BE2C (cell line): ENCODE measurements around the gene SLC44A5.
"Not testable (repeated sequence)": the region's sequence is repeated elsewhere in the genome, so short reads cannot be mapped to it uniquely, and the experiment has no call there.

Experiments used
- DNase-seq: peaks from one replicate; pipeline ENCODE4 v3.0.0-alpha.2; 2020
- H3K27me3 ChIP-seq: fragments of 250-450 bp; sonication (Bioruptor Pico); 2 replicates; pipeline ENCODE4 v1.5.1; 2020; ENCODE audit warnings: mild to moderate bottlenecking
- H3K36me3 ChIP-seq: fragments of 250-450 bp; sonication (Bioruptor Pico); 2 replicates; pipeline ENCODE4 v1.5.1; 2020; ENCODE audit warnings: mild to moderate bottlenecking
- H3K4me1 ChIP-seq: fragments of 250-450 bp; sonication (Bioruptor Pico); 2 replicates; pipeline ENCODE4 v1.5.1; 2020
- H3K4me3 ChIP-seq: 2 replicates; pipeline ENCODE4 v1.5.1; 2011; ENCODE audit warnings: low read depth, low read length
- H3K9me3 ChIP-seq: fragments of 250-450 bp; sonication (Bioruptor Pico); 2 replicates; pipeline ENCODE4 v1.5.1; 2020
- TF ChIP-seq, protein P1 (sequence below): IDR thresholded peaks from 2 replicates; pipeline ENCODE4 v1.5.1; 2012; ENCODE audit warnings: mild to moderate bottlenecking, low read depth, low read length

SLC44A5 gene

DNA sequence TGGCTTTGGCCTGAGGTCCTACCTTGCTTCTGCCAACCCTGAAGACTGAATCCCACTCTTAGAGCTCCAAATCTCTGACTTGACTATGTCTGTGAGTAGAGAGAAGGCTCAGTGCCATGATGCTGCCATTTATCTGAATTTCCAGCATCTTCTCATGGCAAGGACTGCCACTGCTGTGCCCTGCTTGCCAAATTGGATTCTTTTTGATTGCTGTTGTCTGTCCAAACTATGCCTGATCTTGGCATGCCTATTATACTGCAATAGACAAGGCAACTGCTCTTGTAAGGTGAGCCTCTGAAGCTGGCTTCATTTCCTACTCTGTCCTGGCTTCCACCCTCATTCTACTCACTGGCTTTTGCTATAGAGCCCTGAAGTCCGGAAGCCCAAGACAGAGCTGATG is 210.2 kb downstream of the SLC44A5 start:
- Histone ChIP-seq H3K27me3 (no peaks in the 10 kb centered on the region), H3K36me3 (no peaks in the 10 kb centered on the region)
- no peak for DNase-seq

DNA sequence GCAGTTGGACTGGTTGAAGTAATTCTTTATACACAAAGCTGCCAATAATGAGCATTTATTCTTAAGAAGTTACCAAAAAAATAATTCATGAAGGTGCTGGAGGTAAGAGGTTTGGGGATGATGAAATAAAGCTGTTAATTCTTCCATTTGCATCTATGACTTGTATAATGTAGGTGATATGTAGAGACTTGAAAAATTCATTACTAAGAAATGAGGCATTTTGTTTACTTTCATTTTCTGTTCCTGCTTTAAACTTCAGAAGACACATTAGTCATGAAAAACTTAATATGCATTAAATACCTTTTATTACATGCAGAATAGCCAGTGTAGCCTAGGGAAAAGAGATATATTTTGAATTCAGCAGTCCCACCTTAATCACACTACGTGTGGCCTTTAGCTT is 214.2 kb downstream of the SLC44A5 start:
- no peak for DNase-seq
- TF ChIP-seq, protein P1, sequence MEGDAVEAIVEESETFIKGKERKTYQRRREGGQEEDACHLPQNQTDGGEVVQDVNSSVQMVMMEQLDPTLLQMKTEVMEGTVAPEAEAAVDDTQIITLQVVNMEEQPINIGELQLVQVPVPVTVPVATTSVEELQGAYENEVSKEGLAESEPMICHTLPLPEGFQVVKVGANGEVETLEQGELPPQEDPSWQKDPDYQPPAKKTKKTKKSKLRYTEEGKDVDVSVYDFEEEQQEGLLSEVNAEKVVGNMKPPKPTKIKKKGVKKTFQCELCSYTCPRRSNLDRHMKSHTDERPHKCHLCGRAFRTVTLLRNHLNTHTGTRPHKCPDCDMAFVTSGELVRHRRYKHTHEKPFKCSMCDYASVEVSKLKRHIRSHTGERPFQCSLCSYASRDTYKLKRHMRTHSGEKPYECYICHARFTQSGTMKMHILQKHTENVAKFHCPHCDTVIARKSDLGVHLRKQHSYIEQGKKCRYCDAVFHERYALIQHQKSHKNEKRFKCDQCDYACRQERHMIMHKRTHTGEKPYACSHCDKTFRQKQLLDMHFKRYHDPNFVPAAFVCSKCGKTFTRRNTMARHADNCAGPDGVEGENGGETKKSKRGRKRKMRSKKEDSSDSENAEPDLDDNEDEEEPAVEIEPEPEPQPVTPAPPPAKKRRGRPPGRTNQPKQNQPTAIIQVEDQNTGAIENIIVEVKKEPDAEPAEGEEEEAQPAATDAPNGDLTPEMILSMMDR: no peak
- no peak overlapping the region for H3K4me3 ChIP-seq
- no peaks in the 10 kb centered on the region for H3K4me1 ChIP-seq
- no peaks in the 10 kb centered on the region for H3K27me3 ChIP-seq
- no peaks in the 10 kb centered on the region for H3K9me3 ChIP-seq
- no peaks in the 10 kb centered on the region for H3K36me3 ChIP-seq

More for the DNA sequence above, 210.2 kb downstream of the SLC44A5 start:
- Histone ChIP-seq H3K4me1 (no peaks in the 10 kb centered on the region), H3K4me3 (no peak overlapping the region), H3K9me3 (no peaks in the 10 kb centered on the region)
- TF ChIP-seq, protein P1: no peak

DNA sequence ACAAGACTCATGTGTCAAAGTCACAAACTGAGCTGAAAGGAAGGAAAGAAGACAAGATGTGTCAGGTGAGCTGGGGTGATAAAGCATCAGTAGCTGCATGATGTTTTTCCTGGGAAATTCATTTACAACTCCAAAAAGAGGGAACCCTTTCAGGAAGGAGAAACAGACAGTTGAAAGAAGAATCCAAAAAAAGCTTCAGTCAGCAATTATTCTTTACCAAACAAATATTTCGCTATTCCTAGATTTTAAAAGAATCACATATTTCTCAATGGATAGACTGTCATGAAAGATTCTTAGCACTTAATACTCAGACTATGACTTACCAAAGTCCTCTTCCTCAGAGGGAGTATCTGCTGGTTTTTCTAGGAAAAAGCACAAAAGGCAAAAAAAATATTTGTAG is 214.7 kb downstream of the SLC44A5 start:
- Histone ChIP-seq H3K4me1 (no peaks in the 10 kb centered on the region), H3K27me3 (no peaks in the 10 kb centered on the region), H3K9me3 (no peaks in the 10 kb centered on the region), H3K36me3 (no peaks in the 10 kb centered on the region), H3K4me3 (no peak overlapping the region)
- DNase-seq: no peak
- TF ChIP-seq, protein P1: no peak

DNA sequence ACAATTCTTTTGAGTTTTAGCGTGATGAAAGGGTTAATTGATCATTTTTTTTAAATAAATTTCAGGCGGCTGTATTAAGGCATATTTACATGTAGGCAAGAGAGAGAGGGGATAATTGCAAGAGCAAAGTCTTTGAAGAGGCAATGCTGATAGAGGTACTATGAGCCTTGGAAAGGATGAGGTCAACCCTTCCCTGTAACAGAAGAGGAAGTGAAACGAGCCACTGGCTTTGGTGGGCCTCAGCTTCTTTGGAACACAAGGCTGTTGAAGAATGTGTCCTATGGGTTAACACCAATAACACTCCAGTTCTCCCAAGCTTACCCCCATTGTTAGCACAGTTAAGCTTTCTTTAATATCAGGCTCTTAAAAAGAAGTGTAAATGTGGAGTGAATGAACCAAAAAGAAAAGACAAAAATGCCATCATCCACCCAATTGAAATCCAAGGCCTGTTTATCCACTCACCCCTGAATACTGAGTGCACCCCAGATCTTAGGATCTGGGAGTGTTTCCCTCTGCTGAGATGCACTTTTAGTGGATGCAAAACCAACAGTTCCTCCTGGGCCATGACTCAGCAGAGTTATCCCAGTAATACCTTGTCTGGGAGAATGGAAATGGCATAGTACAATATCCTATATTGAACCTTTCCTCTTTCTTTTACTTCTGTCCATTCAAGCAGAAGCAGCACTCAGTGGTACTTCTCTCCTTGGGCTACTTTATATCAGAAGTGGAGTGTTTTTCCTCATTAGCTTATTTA is 216.4 kb downstream of the SLC44A5 start:
- no peak for DNase-seq

GRCh38 chr1:75392278-75392677 is 218.6 kb downstream of the SLC44A5 start:
- no peaks in the 10 kb centered on the region for H3K9me3 ChIP-seq
- no peaks in the 10 kb centered on the region for H3K4me1 ChIP-seq
- TF ChIP-seq, protein P1: no peak
- H3K27me3 ChIP-seq: no peaks in the 10 kb centered on the region
- no peak for DNase-seq
- no peak overlapping the region for H3K4me3 ChIP-seq
- H3K36me3 ChIP-seq: no peaks in the 10 kb centered on the region

More for the DNA sequence above, 216.4 kb downstream of the SLC44A5 start:
- Histone ChIP-seq H3K27me3 (no peaks in the 10 kb centered on the region), H3K36me3 (no peaks in the 10 kb centered on the region), H3K9me3 (no peaks in the 10 kb centered on the region), H3K4me3 (no peak overlapping the region), H3K4me1 (no peaks in the 10 kb centered on the region)
- TF ChIP-seq, protein P1: no peak

DNA sequence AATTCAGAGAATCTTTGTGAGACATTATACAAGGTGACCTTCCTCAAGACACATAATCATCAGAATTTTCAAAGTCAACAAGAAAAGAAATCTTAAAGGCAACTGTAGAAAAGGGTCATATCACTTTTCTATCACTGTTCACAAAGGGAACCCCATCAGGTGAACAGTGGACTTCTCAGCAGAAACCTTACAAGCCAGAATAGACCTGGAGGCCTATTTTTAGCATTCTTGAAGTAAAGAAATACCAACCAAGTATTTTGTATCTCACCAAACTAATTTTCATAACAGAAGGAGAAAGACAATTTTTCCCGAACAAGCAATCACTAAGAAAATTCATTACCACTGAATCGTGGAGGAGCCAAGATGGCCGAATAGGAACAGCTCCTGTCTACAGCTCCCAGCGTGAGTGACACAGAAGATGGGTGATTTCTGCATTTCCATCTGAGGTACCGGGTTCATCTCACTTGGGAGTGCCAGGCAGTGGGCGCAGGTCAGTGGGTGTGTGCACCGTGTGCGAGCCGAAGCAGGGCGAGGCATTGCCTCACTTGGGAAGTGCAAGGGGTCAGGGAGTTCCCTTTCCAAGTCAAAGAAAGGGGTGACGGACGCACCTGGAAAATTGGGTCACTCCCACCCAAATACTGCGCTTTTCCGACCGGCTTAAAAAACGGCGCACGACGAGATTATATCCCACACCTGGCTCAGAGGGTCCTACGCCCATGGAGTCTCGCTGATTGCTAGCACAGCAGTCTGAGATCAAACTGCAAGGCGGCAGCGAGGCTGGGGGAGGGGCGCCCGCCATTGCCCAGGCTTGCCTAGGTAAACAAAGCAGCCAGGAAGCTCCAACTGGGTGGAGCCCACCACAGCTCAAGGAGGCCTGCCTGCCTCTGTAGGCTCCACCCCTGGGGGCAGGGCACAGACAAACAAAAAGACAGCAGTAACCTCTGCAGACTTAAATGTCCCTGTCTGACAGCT is 235.2 kb downstream of the SLC44A5 start:
- H3K4me3 ChIP-seq, H3K36me3 ChIP-seq, H3K27me3 ChIP-seq, H3K9me3 ChIP-seq, DNase-seq, H3K4me1 ChIP-seq: not testable (repeated sequence)
